GM08714 (cell line): ENCODE measurements around the gene PTPN13.

Experiments used
- H3K4me3 ChIP-seq: fragments of 200-500 bp; sonication (Bioruptor generic); 2 replicates; pipeline ENCODE4 v1.5.1; 2014; ENCODE audit warnings: mild to moderate bottlenecking, low read length, inconsistent platforms
- ZNF274 ChIP-seq: IDR thresholded peaks from 2 replicates; pipeline ENCODE4 v1.6.1; 2012; ENCODE audit warnings: mild to moderate bottlenecking, low read depth, low read length

Gene PTPN13

DNA sequence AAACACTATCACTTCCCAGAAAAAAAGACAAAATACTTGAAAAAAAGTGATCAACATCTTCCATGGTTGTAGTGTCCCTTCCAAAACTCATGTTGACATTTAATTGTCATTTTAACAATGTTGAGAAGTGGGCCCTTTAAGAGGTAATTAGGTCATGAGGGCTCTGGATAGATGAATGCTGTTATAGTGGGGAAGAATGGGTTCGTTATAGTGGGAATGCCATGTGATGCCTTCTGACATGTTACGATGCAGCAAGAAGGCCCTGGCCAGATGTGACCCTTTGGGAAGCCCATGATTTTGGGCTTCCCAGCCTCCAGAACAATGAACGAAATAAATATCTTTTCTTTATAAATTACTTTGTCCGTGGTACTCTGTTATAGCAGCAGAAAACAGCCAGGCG lies 259.1 kb downstream of the PTPN13 start:
- no peak for TF ChIP-seq ZNF274
- no peak overlapping the region for H3K4me3 ChIP-seq

GRCh38 chr4:86855572-86855971 lies 261.5 kb downstream of the PTPN13 start:
- TF ChIP-seq ZNF274 = no peak

DNA sequence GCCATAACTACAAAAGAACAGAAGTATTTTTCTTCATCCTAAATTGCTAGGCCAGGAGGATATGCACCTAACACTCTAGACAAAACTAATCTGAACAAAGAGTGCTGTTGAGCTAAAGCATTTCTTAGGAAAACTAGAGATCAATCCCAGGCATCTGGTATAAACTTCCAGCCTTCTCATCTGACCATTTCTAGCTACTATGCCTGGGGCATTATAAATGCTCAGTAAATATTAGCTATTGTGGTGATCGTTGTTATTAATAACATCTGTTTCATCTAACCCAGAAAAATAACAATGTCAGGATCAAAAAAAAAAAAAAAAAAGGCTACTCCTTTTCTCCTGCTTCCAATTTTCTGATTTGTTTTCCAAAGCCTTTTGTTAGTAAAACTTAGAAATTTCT lies 262.8 kb downstream of the PTPN13 start:
- no peak for TF ChIP-seq ZNF274
- H3K4me3 ChIP-seq = no peak overlapping the region

More at GRCh38 chr4:86855572-86855971, 261.5 kb downstream of the PTPN13 start:
- no peak overlapping the region for H3K4me3 ChIP-seq

GRCh38 chr4:86857341-86858052 lies 263.4 kb downstream of the PTPN13 start:
- TF ChIP-seq ZNF274 = no peak
- H3K4me3 ChIP-seq = no peak overlapping the region
